B cell (primary cell): Measurements from ENCODE around the gene BLOC1S5. TPM values are rescaled to one million over a fixed set of nuclear protein-coding genes. Genes with fewer than 3 reads are reported as not detected.
A peak's percentile ranks its signal among the peaks of the same experiment; 100 is the strongest.

ENCODE experiments used
- ATAC-seq: fragments of 200-7000 bp; cut with Tn5 transposase; one replicate; pipeline ENCODE4 v1.10.0; 2021; ENCODE audit warnings: low read depth, mild to moderate bottlenecking, moderate number of reproducible peaks, moderate library complexity
- CTCF ChIA-PET: fragments of 350-600 bp; sonication (Branson Sonifier 250); formaldehyde crosslinking; loops from one replicate; lab custom pipeline; 2021; ENCODE audit warnings: antibody characterized with exemption, inconsistent platforms; lab: Charles Lee
- POLR2A ChIA-PET: fragments of 350-600 bp; sonication (Branson Sonifier 250); formaldehyde crosslinking; loops from one replicate; lab custom pipeline; 2021; ENCODE audit warnings: antibody characterized with exemption; lab: Charles Lee
- DNase-seq: peaks from one replicate; pipeline ENCODE4 v3.0.0; 2013
- H2AFZ ChIP-seq: 2 replicates; pipeline ENCODE4 v1.6.1; 2012; ENCODE audit warnings: mild to moderate bottlenecking, low read depth, low read length; ENCODE audit not compliant: insufficient read depth, poor library complexity, severe bottlenecking
- H3K27ac ChIP-seq, 2 donors: 1 replicate in 1 of 2; 2 replicates in 1 of 2; pipeline ENCODE4 v1.5.1; 2012 to 2013; ENCODE audit warnings: low read length in 2 of 2, mild to moderate bottlenecking in 2 of 2, moderate library complexity in 1 of 2
- H3K27me3 ChIP-seq, 4 experiments: fragments of 200-600 bp in 1 of 4; sonication (generic) in 1 of 4; replicated peaks in 1 of 4; 1 replicate in 2 of 4; 2 replicates in 2 of 4; pipeline versions ENCODE4 v1.6.1 to v1.7.0; 2013 to 2016; ENCODE audit warnings: low read length in 3 of 4, mild to moderate bottlenecking in 2 of 4, mixed read lengths in 1 of 4, moderate library complexity in 1 of 4; ENCODE audit not compliant: insufficient read depth in 4 of 4, control insufficient read depth in 3 of 4; ENCODE audit errors: control extremely low read depth in 1 of 4
- H3K36me3 ChIP-seq, 2 experiments: replicated peaks in 1 of 2; 1 replicate in 1 of 2; 2 replicates in 1 of 2; pipeline versions ENCODE4 v1.6.1 to v1.7.1; 2013; ENCODE audit warnings: low read length in 1 of 2; ENCODE audit not compliant: insufficient read depth in 2 of 2, control insufficient read depth in 1 of 2; ENCODE audit errors: control extremely low read depth in 1 of 2, extremely low read depth in 1 of 2
- H3K4me1 ChIP-seq, 2 donors: fragments of 200-600 bp in 1 of 2; sonication (generic) in 1 of 2; 1 replicate in 1 of 2; 2 replicates in 1 of 2; pipeline versions ENCODE4 v1.5.1 to v1.6.1; 2013 to 2017; ENCODE audit warnings: low read length in 2 of 2; ENCODE audit not compliant: control insufficient read depth in 2 of 2, insufficient read depth in 2 of 2
- H3K4me2 ChIP-seq: replicated peaks from 2 replicates; pipeline ENCODE3; 2012; ENCODE audit warnings: mild to moderate bottlenecking, low read depth, low read length; ENCODE audit not compliant: poor library complexity, severe bottlenecking
- H3K4me3 ChIP-seq, 5 experiments: fragments of 200-600 bp in 1 of 5; sonication (generic) in 1 of 5; 1 replicate in 3 of 5; 2 replicates in 2 of 5; pipeline versions ENCODE4 v1.5.1 to v1.7.0; 2011 to 2016; ENCODE audit warnings: low read length in 4 of 5, mild to moderate bottlenecking in 4 of 5, low read depth in 2 of 5, control low read depth in 1 of 5, moderate library complexity in 1 of 5; ENCODE audit not compliant: insufficient read depth in 1 of 5; ENCODE audit errors: control extremely low read depth in 1 of 5, extremely low read depth in 1 of 5
- H3K79me2 ChIP-seq: fragments of 200-600 bp; sonication (generic); one replicate; pipeline ENCODE4 v1.6.0; 2016; ENCODE audit warnings: low read length; ENCODE audit not compliant: control insufficient read depth, insufficient read depth
- H3K9ac ChIP-seq: fragments of 200-600 bp; sonication (generic); 2 replicates; pipeline ENCODE4 v1.6.1; 2017; ENCODE audit warnings: mild to moderate bottlenecking, low read length, moderate library complexity
- H3K9me3 ChIP-seq, 3 donors: one replicate each; pipeline versions ENCODE4 v1.6.1 to v1.7.1; 2013; ENCODE audit warnings: low read length in 2 of 3; ENCODE audit not compliant: control insufficient read depth in 2 of 3, insufficient read depth in 1 of 3; ENCODE audit errors: control extremely low read depth in 1 of 3
- H4K20me1 ChIP-seq: 2 replicates; pipeline ENCODE4 v1.6.0; 2012; ENCODE audit warnings: mild to moderate bottlenecking, low read length; ENCODE audit not compliant: insufficient read depth, control insufficient read depth, poor library complexity, severe bottlenecking
- H3K27ac Mint-ChIP-seq: one replicate; pipeline ENCODE4 v1.8.0; 2021; ENCODE audit warnings: mixed read lengths
- H3K27me3 Mint-ChIP-seq: one replicate; pipeline ENCODE4 v1.8.0; 2021; ENCODE audit warnings: mixed read lengths
- H3K4me1 Mint-ChIP-seq: one replicate; pipeline ENCODE4 v1.8.0; 2021; ENCODE audit warnings: mixed read lengths
- H3K4me3 Mint-ChIP-seq: one replicate; pipeline ENCODE4 v1.8.0; 2021; ENCODE audit warnings: mixed read lengths
- H3K9me3 Mint-ChIP-seq: one replicate; pipeline ENCODE4 v1.8.0; 2022; ENCODE audit warnings: mixed read lengths; ENCODE audit not compliant: insufficient read depth
- CTCF ChIP-seq: fragments of 200-600 bp; IDR thresholded peaks from one replicate; pipeline ENCODE4 v1.8.0; 2022; ENCODE audit warnings: antibody characterized with exemption, mild to moderate bottlenecking
- EZH2 ChIP-seq: IDR thresholded peaks from 2 replicates; pipeline ENCODE4 v1.6.1; 2012; ENCODE audit warnings: borderline replicate concordance, low read depth, mild to moderate bottlenecking, moderate library complexity, low read length; ENCODE audit not compliant: insufficient read depth, poor library complexity, severe bottlenecking
- WGBS: methylation state at CpG from one replicate; pipeline ENCODE4 v1.1.5; 2013; ENCODE audit warnings: missing lambda C conversion rate; ENCODE audit not compliant: insufficient coverage; 5-methylcytosine and 5-hydroxymethylcytosine counted together
- intact Hi-C: fragments of 100-400 bp; cut with micrococcal nuclease; formaldehyde crosslinking; loops from one replicate; pipeline ENCODE4 v1.10.0; 2022
- polyA plus RNA-seq: library from polyadenylated mRNA; depleted of rRNA; stranded (reverse); fragments of >200 nt; gene quantifications from 2 replicates; pipeline ENCODE4 v1.2.3, GENCODE V29; 2012
- total RNA-seq, 2 donors: library from RNA; stranded (reverse); fragments of 120-200 nt in 1 of 2; gene quantifications; 1 replicate in 1 of 2; 2 replicates in 1 of 2; pipeline versions ENCODE4 v1.2.3 to v1.2.4, GENCODE V29; 2013 to 2022

BLOC1S5 gene
- total and polyA plus RNA-seq, 2 donors (not counting 1 experiment from before 2014, with no cell fraction given) = 5.2 to 18.8 TPM

DNA sequence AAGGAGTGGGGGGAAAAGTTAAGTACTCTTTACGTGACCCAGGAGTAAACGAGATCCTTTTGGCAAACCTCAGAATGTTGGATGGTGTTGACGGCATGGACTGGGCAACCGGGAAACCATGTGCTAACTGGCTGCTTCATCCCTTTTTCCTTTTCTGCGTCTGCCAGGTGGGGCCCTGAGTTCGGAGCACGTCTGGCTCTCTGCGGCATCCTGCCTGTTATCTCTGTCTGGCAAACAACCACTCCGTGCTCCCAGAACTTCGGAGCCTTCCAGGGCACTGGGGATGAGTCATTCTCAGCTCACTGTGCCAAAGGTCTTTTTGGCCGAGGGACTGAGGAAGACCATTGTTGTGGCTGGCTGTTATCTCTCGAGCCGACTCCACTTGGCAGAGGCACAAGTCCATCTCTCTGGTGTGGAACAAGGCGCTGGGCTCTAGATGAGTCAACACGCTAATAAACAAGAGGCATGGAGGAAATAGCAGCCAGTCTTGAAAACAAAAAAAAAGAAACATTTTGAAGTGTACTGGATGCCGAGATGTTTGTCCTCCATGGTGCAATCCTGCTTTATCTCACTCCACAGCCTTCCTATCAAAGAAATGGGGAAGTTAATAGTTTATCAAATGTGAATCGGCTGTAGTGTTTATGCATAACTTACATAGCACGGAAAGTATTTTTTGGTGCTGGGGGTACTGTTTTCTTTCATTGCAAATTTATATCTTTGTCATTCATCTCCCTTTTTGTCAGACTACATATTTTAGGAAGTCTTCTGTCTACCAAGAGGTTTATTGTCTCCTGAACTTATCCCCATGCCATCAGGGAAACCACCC lies 89.0 kb downstream of the BLOC1S5 start:
- H3K27ac Mint-ChIP-seq = no peak overlapping the region
- H3K27me3 ChIP-seq = peaks cover 0 to 23% (median 13%) of the 10 kb centered on the region in 4 experiments
- H3K9ac ChIP-seq = peak overlapping the region; percentile 21
- H3K4me3 Mint-ChIP-seq = peak overlapping the region; percentile 72
- 22% methylated on average over 14 of the region's 18 CpGs for WGBS
- peak overlapping the region in 1 of 5 experiments; percentile 33 for H3K4me3 ChIP-seq
- TF ChIP-seq CTCF (no peak), EZH2 (no peak)
- intact Hi-C loops = no loop called here
- ChIA-PET CTCF (no interaction called here), POLR2A (no interaction called here)
- H3K27me3 Mint-ChIP-seq = peaks cover 14% of the 10 kb centered on the region
- no peaks in the 10 kb centered on the region for H3K36me3 ChIP-seq
- H3K9me3 Mint-ChIP-seq = peaks cover 2% of the 10 kb centered on the region
- H3K9me3 ChIP-seq = peaks cover 0 to 5% (median 3%) of the 10 kb centered on the region in 3 donors
- no peaks in the 10 kb centered on the region for H4K20me1 ChIP-seq
- no peak overlapping the region for H3K27ac ChIP-seq
- H3K4me1 ChIP-seq = peaks cover 27 to 32% of the 10 kb centered on the region in 2 donors
- DNase-seq (peak; percentile 14), ATAC-seq (no peak)
- H3K4me1 Mint-ChIP-seq = peaks cover 31% of the 10 kb centered on the region
- H3K79me2 ChIP-seq = no peaks in the 10 kb centered on the region
- peak overlapping the region; percentile 35 for H2AFZ ChIP-seq
- H3K4me2 ChIP-seq = peak overlapping the region; percentile 53

- H3K9me3 Mint-ChIP-seq = peaks cover 5% of the 10 kb centered on the region
- Histone ChIP-seq H3K4me1 (peaks cover 27 to 32% of the 10 kb centered on the region in 2 donors), H3K27ac (no peak overlapping the region), H3K4me3 (no peak overlapping the region), H3K36me3 (no peaks in the 10 kb centered on the region), H3K27me3 (peaks cover 0 to 23% (median 13%) of the 10 kb centered on the region in 4 experiments), H3K79me2 (no peaks in the 10 kb centered on the region), H3K9me3 (peaks cover 0 to 9% (median 6%) of the 10 kb centered on the region in 3 donors), H3K4me2 (no peak overlapping the region), H2AFZ (no peak overlapping the region), H3K9ac (no peak overlapping the region), H4K20me1 (no peaks in the 10 kb centered on the region)
- WGBS = 42% methylated on average over 3 of the region's 5 CpGs
- peak overlapping the region; percentile 72 for H3K4me3 Mint-ChIP-seq
- H3K27ac Mint-ChIP-seq = no peak overlapping the region
- ATAC-seq = no peak
- ChIA-PET CTCF (interaction anchor here (1.3 kb wide), 1 partner anchor 252 kb away, joined by 3 read pairs; no protein-coding TSS in a partner anchor), POLR2A (no interaction called here)
- peaks cover 29% of the 10 kb centered on the region for H3K4me1 Mint-ChIP-seq
- intact Hi-C loops = no loop called here
- no peak for DNase-seq
- no peak for TF ChIP-seq CTCF
- TF ChIP-seq EZH2 = no peak
- H3K27me3 Mint-ChIP-seq = peaks cover 14% of the 10 kb centered on the region
Observed at GRCh38 chr6:7974565-7974937, 89.6 kb downstream of the BLOC1S5 start.
